ENCODE measurements around the gene BOC.

The BOC gene

GRCh38 chr3:113211330-113212149 is at the start of gene BOC:
Gene BOC (plus strand): TSS chr3:113211557. CDS start chr3:113249803, 38,246 bp downstream.
- no peak for DNase-seq

GRCh38 chr3:113161661-113162060 is 49.7 kb upstream of the BOC start:
- DNase-seq = no peak

GRCh38 chr3:113163152-113163551 is 48.2 kb upstream of the BOC start:
- no peak for DNase-seq

- DNase-seq = no peak
These were observed 45.5 kb upstream of the BOC start for GRCh38 chr3:113165841-113166240.

GRCh38 chr3:113166357-113166718 is 45.0 kb upstream of the BOC start:
- no peak for DNase-seq

- DNase-seq = no peak
These were observed 44.5 kb upstream of the BOC start for GRCh38 chr3:113166719-113167492.

- no peak for DNase-seq
These were observed 43.2 kb upstream of the BOC start for GRCh38 chr3:113167825-113168801.

- no peak for DNase-seq
These were observed 41.4 kb upstream of the BOC start for GRCh38 chr3:113169891-113170452.

GRCh38 chr3:113170771-113171170 is 40.6 kb upstream of the BOC start:
- no peak for DNase-seq

- peak; percentile 71 for DNase-seq
These were observed 39.6 kb upstream of the BOC start for GRCh38 chr3:113171675-113172300.

GRCh38 chr3:113173102-113173501 is 38.3 kb upstream of the BOC start:
- no peak for DNase-seq

- DNase-seq = no peak
These were observed 37.1 kb upstream of the BOC start for GRCh38 chr3:113174304-113174703.

GRCh38 chr3:113174801-113175485 is 36.4 kb upstream of the BOC start:
- DNase-seq = peak; percentile 82

GRCh38 chr3:113177526-113177925 is 33.8 kb upstream of the BOC start:
- peak; percentile 17 for DNase-seq

- DNase-seq = no peak
These were observed 32.0 kb upstream of the BOC start for GRCh38 chr3:113179235-113179824.

GRCh38 chr3:113183748-113184661 is 27.4 kb upstream of the BOC start:
- DNase-seq = no peak

- no peak for DNase-seq
These were observed 26.0 kb upstream of the BOC start for GRCh38 chr3:113185194-113185835.

GRCh38 chr3:113186566-113186965 is 24.8 kb upstream of the BOC start:
- no peak for DNase-seq

- no peak for DNase-seq
These were observed 18.1 kb upstream of the BOC start for GRCh38 chr3:113193288-113193687.
